Colonic mucosa (tissue), 4 donors: ENCODE data around the gene RPRM. TPM values are rescaled to one million over a fixed set of nuclear protein-coding genes. Genes with fewer than 3 reads are reported as not detected.

Experiments
- DNase-seq: peaks from one replicate; pipeline ENCODE4 v3.0.0-alpha.2; 2020
- H3K27ac ChIP-seq: fragments of 200-600 bp; one replicate; pipeline ENCODE4 v1.8.0; 2021
- H3K27me3 ChIP-seq: fragments of 200-600 bp; one replicate; pipeline ENCODE4 v1.8.0; 2021
- H3K36me3 ChIP-seq: fragments of 200-600 bp; one replicate; pipeline ENCODE4 v1.8.0; 2021
- H3K4me1 ChIP-seq: fragments of 200-600 bp; one replicate; pipeline ENCODE4 v1.8.0; 2021; ENCODE audit warnings: mild to moderate bottlenecking
- H3K4me3 ChIP-seq: fragments of 200-600 bp; one replicate; pipeline ENCODE4 v1.8.0; 2021
- H3K9ac ChIP-seq, 2 donors: one replicate each; pipeline ENCODE4 v1.7.0; 2013; ENCODE audit warnings: control low read depth in 2 of 2, low read depth in 2 of 2, low read length in 2 of 2
- H3K9me3 ChIP-seq: fragments of 200-600 bp; one replicate; pipeline ENCODE4 v1.8.0; 2021
- CTCF ChIP-seq: fragments of 200-600 bp; IDR thresholded peaks from one replicate; pipeline ENCODE4 v1.8.0; 2022; ENCODE audit warnings: antibody characterized with exemption, mild to moderate bottlenecking
- intact Hi-C: fragments of 100-400 bp; cut with DNase I; formaldehyde crosslinking; loops from one replicate; pipeline ENCODE4 v1.14.1; 2022
- total RNA-seq, 2 donors: library from RNA; stranded (reverse); fragmentation: NEBNext Ultra II Directional in 1 of 2; extraction: Animal tissue kit (Norgen Biotek cat#: 25700) in 1 of 2; gene quantifications; one replicate each; pipeline ENCODE4 v1.2.1, GENCODE V29; 2021
- donor health status: healthy.
- donor health status: DM: no; HTN: no; CAD: no.
- donor health status: DM: no; HTN: no; CAD: no.

RPRM gene
- total RNA-seq, 2 donors from 2014 or later: 0.88 TPM; not detected in 1

GRCh38 chr2:153431114-153431513, 47.4 kb downstream of the RPRM start:
- TF ChIP-seq CTCF: no peak
- Histone ChIP-seq H3K9ac (no peak overlapping the region), H3K9me3 (no peaks in the 10 kb centered on the region), H3K27ac (no peak overlapping the region), H3K27me3 (no peaks in the 10 kb centered on the region), H3K4me3 (no peak overlapping the region), H3K4me1 (no peaks in the 10 kb centered on the region), H3K36me3 (no peaks in the 10 kb centered on the region)
- intact Hi-C loops: no loop called here
- no peak for DNase-seq
